Neuron (in vitro differentiated cells): ENCODE measurements around the gene CHRM1.

Experiments
- H2AFZ ChIP-seq: one replicate; pipeline ENCODE4 v1.6.1; 2013; ENCODE audit warnings: low read depth, mild to moderate bottlenecking, inconsistent platforms, low read length, moderate library complexity
- H3K27me3 ChIP-seq: one replicate; pipeline ENCODE4 v1.6.1; 2013; ENCODE audit warnings: low read length; ENCODE audit not compliant: insufficient read depth
- H3K36me3 ChIP-seq: one replicate; pipeline ENCODE4 v1.6.1; 2013; ENCODE audit warnings: low read length; ENCODE audit not compliant: insufficient read depth
- H3K4me1 ChIP-seq: one replicate; pipeline ENCODE4 v1.6.1; 2013; ENCODE audit warnings: low read length; ENCODE audit not compliant: insufficient read depth
- H3K4me3 ChIP-seq: 2 replicates; pipeline ENCODE4 v1.5.1; 2013; ENCODE audit warnings: mild to moderate bottlenecking, low read length, moderate library complexity
- H3K9me3 ChIP-seq: one replicate; pipeline ENCODE4 v1.6.1; 2013; ENCODE audit warnings: low read length

Gene CHRM1

GRCh38 chr11:62933750-62934495 lies 12.8 kb upstream of the CHRM1 start:
- no peaks in the 10 kb centered on the region for H3K4me1 ChIP-seq
- H3K36me3 ChIP-seq = no peaks in the 10 kb centered on the region
- peaks cover 10% of the 10 kb centered on the region for H3K27me3 ChIP-seq
- no peaks in the 10 kb centered on the region for H3K9me3 ChIP-seq
- no peak overlapping the region for H3K4me3 ChIP-seq
- no peak overlapping the region for H2AFZ ChIP-seq

GRCh38 chr11:62933285-62933684 lies 12.1 kb upstream of the CHRM1 start:
- no peaks in the 10 kb centered on the region for H3K4me1 ChIP-seq
- no peaks in the 10 kb centered on the region for H3K36me3 ChIP-seq
- no peak overlapping the region for H2AFZ ChIP-seq
- peaks cover 17% of the 10 kb centered on the region for H3K27me3 ChIP-seq
- no peak overlapping the region for H3K4me3 ChIP-seq
- H3K9me3 ChIP-seq = no peaks in the 10 kb centered on the region

GRCh38 chr11:62931499-62932278 lies 10.5 kb upstream of the CHRM1 start:
- H3K36me3 ChIP-seq = no peaks in the 10 kb centered on the region
- no peak overlapping the region for H3K4me3 ChIP-seq
- no peaks in the 10 kb centered on the region for H3K4me1 ChIP-seq
- H3K9me3 ChIP-seq = no peaks in the 10 kb centered on the region
- H2AFZ ChIP-seq = no peak overlapping the region
- H3K27me3 ChIP-seq = peaks cover 33% of the 10 kb centered on the region

GRCh38 chr11:62930666-62931065 lies 9.5 kb upstream of the CHRM1 start:
- no peaks in the 10 kb centered on the region for H3K36me3 ChIP-seq
- H3K4me1 ChIP-seq = peaks cover 5% of the 10 kb centered on the region
- H3K9me3 ChIP-seq = no peaks in the 10 kb centered on the region
- H2AFZ ChIP-seq = no peak overlapping the region
- H3K4me3 ChIP-seq = no peak overlapping the region
- H3K27me3 ChIP-seq = peaks cover 43% of the 10 kb centered on the region

- no peak overlapping the region for H2AFZ ChIP-seq
- peaks cover 48% of the 10 kb centered on the region for H3K27me3 ChIP-seq
- no peaks in the 10 kb centered on the region for H3K9me3 ChIP-seq
- H3K4me3 ChIP-seq = no peak overlapping the region
- H3K36me3 ChIP-seq = no peaks in the 10 kb centered on the region
- peaks cover 7% of the 10 kb centered on the region for H3K4me1 ChIP-seq
Measured at GRCh38 chr11:62930157-62930556, 9.0 kb upstream of the CHRM1 start.

GRCh38 chr11:62928011-62928410 lies 6.8 kb upstream of the CHRM1 start:
- no peak overlapping the region for H3K4me3 ChIP-seq
- no peaks in the 10 kb centered on the region for H3K36me3 ChIP-seq
- peaks cover 61% of the 10 kb centered on the region for H3K27me3 ChIP-seq
- no peak overlapping the region for H2AFZ ChIP-seq
- H3K4me1 ChIP-seq = peaks cover 7% of the 10 kb centered on the region
- peaks cover 1% of the 10 kb centered on the region for H3K9me3 ChIP-seq

- Histone ChIP-seq H3K36me3 (no peaks in the 10 kb centered on the region), H3K4me3 (no peak overlapping the region), H3K4me1 (peaks cover 7% of the 10 kb centered on the region), H3K9me3 (peaks cover 4% of the 10 kb centered on the region), H2AFZ (no peak overlapping the region), H3K27me3 (peaks cover 71% of the 10 kb centered on the region)
Measured at GRCh38 chr11:62926680-62927455, 5.7 kb upstream of the CHRM1 start.

- H3K36me3 ChIP-seq = no peaks in the 10 kb centered on the region
- peaks cover 80% of the 10 kb centered on the region for H3K27me3 ChIP-seq
- H2AFZ ChIP-seq = no peak overlapping the region
- peaks cover 4% of the 10 kb centered on the region for H3K9me3 ChIP-seq
- peaks cover 7% of the 10 kb centered on the region for H3K4me1 ChIP-seq
- no peak overlapping the region for H3K4me3 ChIP-seq
Measured at GRCh38 chr11:62925745-62926679, 4.8 kb upstream of the CHRM1 start.

- H3K9me3 ChIP-seq = peaks cover 4% of the 10 kb centered on the region
- H2AFZ ChIP-seq = no peak overlapping the region
- no peaks in the 10 kb centered on the region for H3K36me3 ChIP-seq
- peaks cover 85% of the 10 kb centered on the region for H3K27me3 ChIP-seq
- H3K4me1 ChIP-seq = peaks cover 7% of the 10 kb centered on the region
- H3K4me3 ChIP-seq = no peak overlapping the region
Measured at GRCh38 chr11:62925308-62925707, 4.1 kb upstream of the CHRM1 start.

GRCh38 chr11:62923601-62924411 lies 2.6 kb upstream of the CHRM1 start:
- peak overlapping the region; percentile 16 for H2AFZ ChIP-seq
- H3K36me3 ChIP-seq = no peaks in the 10 kb centered on the region
- H3K4me1 ChIP-seq = peaks cover 7% of the 10 kb centered on the region
- H3K27me3 ChIP-seq = peaks cover 80% of the 10 kb centered on the region
- H3K4me3 ChIP-seq = no peak overlapping the region
- H3K9me3 ChIP-seq = peaks cover 4% of the 10 kb centered on the region

GRCh38 chr11:62922653-62923431 lies 1.7 kb upstream of the CHRM1 start:
- H3K9me3 ChIP-seq = peaks cover 4% of the 10 kb centered on the region
- H3K4me3 ChIP-seq = no peak overlapping the region
- H3K27me3 ChIP-seq = peaks cover 74% of the 10 kb centered on the region
- H3K36me3 ChIP-seq = no peaks in the 10 kb centered on the region
- peaks cover 7% of the 10 kb centered on the region for H3K4me1 ChIP-seq
- H2AFZ ChIP-seq = no peak overlapping the region
